NCI-H226 (cell line): ENCODE results near the gene FAM217A.

Source experiments
- DNase-seq: peaks from one replicate; pipeline ENCODE4 v3.0.0-alpha.2; 2015

The FAM217A gene

DNA sequence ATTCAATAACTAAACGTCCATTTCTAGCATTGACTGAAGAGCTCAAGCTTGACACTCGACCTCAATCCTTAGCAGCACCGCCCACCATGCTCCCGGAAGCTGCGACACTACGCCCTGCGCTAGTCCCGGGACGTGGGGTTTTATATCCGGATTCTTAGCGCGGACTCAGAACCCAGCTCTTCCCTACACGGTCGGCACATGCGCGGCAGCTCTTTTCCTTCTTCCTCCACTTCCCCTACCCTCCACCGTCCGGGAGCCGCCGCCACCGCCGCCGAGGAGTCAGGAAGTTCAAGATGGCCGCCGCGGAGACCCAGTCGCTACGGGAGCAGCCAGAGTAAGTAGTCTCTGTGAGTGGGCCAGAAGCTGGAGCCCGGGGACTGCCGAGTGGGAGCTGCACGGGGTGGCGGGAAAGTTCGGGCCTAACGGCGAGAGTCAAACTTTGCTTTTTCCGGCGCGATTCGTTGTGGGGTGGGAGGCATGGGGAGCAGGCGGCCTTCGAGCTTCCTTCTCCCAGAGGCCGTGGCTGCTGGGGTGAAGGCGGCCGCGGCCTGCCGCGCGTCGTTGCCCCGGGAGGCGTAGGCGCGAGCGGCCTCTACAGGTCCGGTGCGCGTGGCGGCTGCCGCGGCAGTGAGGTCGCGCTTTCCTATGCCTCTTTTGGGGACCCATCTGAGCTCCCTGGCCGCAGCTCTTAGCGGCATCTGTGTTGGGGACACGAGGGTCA lies 57.6 kb downstream of the FAM217A start:
- DNase-seq: peak; percentile 97

- no peak for DNase-seq
Measured at GRCh38 chr6:4020822-4021132, 58.2 kb downstream of the FAM217A start.

DNA sequence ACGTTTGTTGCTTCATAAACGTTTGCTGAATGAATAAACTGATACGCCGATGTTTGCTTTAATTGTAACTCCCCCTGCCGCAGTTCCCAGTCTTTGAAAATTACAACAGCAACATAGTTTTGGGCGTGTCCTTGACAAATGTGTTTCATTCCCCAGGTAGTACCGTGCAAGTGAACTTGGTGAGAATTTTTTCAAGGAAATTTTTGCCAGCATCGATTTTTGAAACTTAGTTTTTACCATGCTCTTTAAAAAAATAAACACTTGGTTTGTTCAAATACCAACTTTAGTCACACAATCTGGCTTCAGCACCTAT lies 60.1 kb downstream of the FAM217A start:
- DNase-seq: no peak
